Thymus (tissue), 11 donors: Measurements from ENCODE around the gene PLXND1. TPM values are rescaled to one million over a fixed set of nuclear protein-coding genes. Genes with fewer than 3 reads are reported as not detected.
A peak's percentile ranks its signal among the peaks of the same experiment; 100 is the strongest.

Experiments used
- DNase-seq, 9 donors: peaks; one replicate each; pipeline ENCODE4 v3.0.0-alpha.2; 2013; ENCODE audit warnings: low spot score in 9 of 9, low read depth in 6 of 9, missing footprints in 1 of 9
- H3K27ac ChIP-seq, 2 donors: one replicate each; pipeline ENCODE4 v1.5.1; 2013; ENCODE audit warnings: control low read depth in 1 of 2, low read depth in 1 of 2, low read length in 1 of 2, mild to moderate bottlenecking in 1 of 2, moderate library complexity in 1 of 2
- H3K27me3 ChIP-seq, 2 donors: one replicate each; pipeline ENCODE4 v1.5.1; 2013; ENCODE audit warnings: low read length in 1 of 2; ENCODE audit not compliant: control insufficient read depth in 2 of 2, insufficient read depth in 1 of 2
- H3K36me3 ChIP-seq, 2 donors: one replicate each; pipeline ENCODE4 v1.5.1; 2013; ENCODE audit warnings: low read length in 1 of 2, mild to moderate bottlenecking in 1 of 2, moderate library complexity in 1 of 2; ENCODE audit not compliant: control insufficient read depth in 2 of 2, insufficient read depth in 2 of 2
- H3K4me1 ChIP-seq, 2 donors: one replicate each; pipeline ENCODE4 v1.5.1; 2013; ENCODE audit warnings: low read length in 2 of 2; ENCODE audit not compliant: control insufficient read depth in 2 of 2, insufficient read depth in 2 of 2
- H3K4me3 ChIP-seq, 2 donors: one replicate each; pipeline ENCODE4 v1.5.1; 2013; ENCODE audit warnings: low read length in 2 of 2, control low read depth in 1 of 2, mild to moderate bottlenecking in 1 of 2
- H3K9me3 ChIP-seq, 2 donors: one replicate each; pipeline ENCODE4 v1.5.1; 2013; ENCODE audit warnings: low read length in 1 of 2, mild to moderate bottlenecking in 1 of 2; ENCODE audit not compliant: control insufficient read depth in 2 of 2, insufficient read depth in 1 of 2
- WGBS: extraction: QIAGEN DNeasy Blood & Tissue Kit; methylation state at CpG from one replicate; pipeline ENCODE4 v1.1.7; 2013; 5-methylcytosine and 5-hydroxymethylcytosine counted together
- polyA plus RNA-seq: library from polyadenylated mRNA; stranded (reverse); fragments of 200-250 nt; gene quantifications from one replicate; pipeline ENCODE4 v1.2.3, GENCODE V29; 2013
- total RNA-seq: library from RNA; stranded (reverse); fragments of 120-200 nt; gene quantifications from one replicate; pipeline ENCODE4 v1.2.4, GENCODE V29; 2013
- donor health status: healthy.

The PLXND1 gene
- total and polyA plus RNA-seq, 2 donors: 31.2 to 106 TPM

- Histone ChIP-seq H3K4me3 (no peak overlapping the region), H3K27me3 (peaks cover 0 to 4% of the 10 kb centered on the region in 2 donors), H3K27ac (peak overlapping the region in 1 of 2 donors; percentile 21), H3K9me3 (peaks cover 0 to under 1% of the 10 kb centered on the region in 2 donors), H3K4me1 (peaks cover 53 to 97% of the 10 kb centered on the region in 2 donors), H3K36me3 (peaks cover 6 to 12% of the 10 kb centered on the region in 2 donors)
- 38% methylated on average over 5 of the region's 5 CpGs for WGBS
- peak in 1 of 9 donors; percentile 38 for DNase-seq
These were observed 6.9 kb downstream of the PLXND1 start for GRCh38 chr3:129599607-129600006.

- H3K4me1 ChIP-seq: peaks cover 55 to 97% of the 10 kb centered on the region in 2 donors
- WGBS: 95% methylated on average over 19 of the region's 19 CpGs
- no peaks in the 10 kb centered on the region for H3K9me3 ChIP-seq
- H3K27ac ChIP-seq: no peak overlapping the region
- H3K4me3 ChIP-seq: no peak overlapping the region
- peaks cover 6 to 12% of the 10 kb centered on the region in 2 donors for H3K36me3 ChIP-seq
- peaks cover 0 to 2% of the 10 kb centered on the region in 2 donors for H3K27me3 ChIP-seq
- no peak for DNase-seq
These were observed 7.4 kb downstream of the PLXND1 start for GRCh38 chr3:129599073-129599472.

- no peak overlapping the region for H3K4me3 ChIP-seq
- H3K4me1 ChIP-seq: peaks cover 57 to 97% of the 10 kb centered on the region in 2 donors
- no peak for DNase-seq
- 91% methylated on average over 11 of the region's 11 CpGs for WGBS
- no peak overlapping the region for H3K27ac ChIP-seq
- H3K27me3 ChIP-seq: peaks cover 0 to 2% of the 10 kb centered on the region in 2 donors
- H3K36me3 ChIP-seq: peaks cover 6 to 9% of the 10 kb centered on the region in 2 donors
- no peaks in the 10 kb centered on the region for H3K9me3 ChIP-seq
These were observed 8.0 kb downstream of the PLXND1 start for GRCh38 chr3:129598484-129598883.

- 90% methylated on average over 5 of the region's 5 CpGs for WGBS
- Histone ChIP-seq H3K4me1 (peaks cover 57 to 97% of the 10 kb centered on the region in 2 donors), H3K27me3 (peaks cover 0 to 2% of the 10 kb centered on the region in 2 donors), H3K27ac (no peak overlapping the region), H3K4me3 (no peak overlapping the region), H3K36me3 (peaks cover 5 to 7% of the 10 kb centered on the region in 2 donors), H3K9me3 (no peaks in the 10 kb centered on the region)
- no peak for DNase-seq
These were observed 8.5 kb downstream of the PLXND1 start for GRCh38 chr3:129598000-129598381.

- Histone ChIP-seq H3K27me3 (peaks cover 0 to 2% of the 10 kb centered on the region in 2 donors), H3K9me3 (no peaks in the 10 kb centered on the region), H3K27ac (peak overlapping the region; percentile 33 to 82), H3K4me3 (no peak overlapping the region), H3K36me3 (peaks cover 0 to 7% of the 10 kb centered on the region in 2 donors), H3K4me1 (peaks cover 55 to 97% of the 10 kb centered on the region in 2 donors)
- WGBS: 63% methylated on average over 31 of the region's 31 CpGs
- no peak for DNase-seq
These were observed 9.1 kb downstream of the PLXND1 start for GRCh38 chr3:129597087-129597999.

GRCh38 chr3:129596194-129597086 is 10.0 kb downstream of the PLXND1 start:
- H3K36me3 ChIP-seq: peaks cover 0 to 7% of the 10 kb centered on the region in 2 donors
- 78% methylated on average over 27 of the region's 27 CpGs for WGBS
- H3K9me3 ChIP-seq: no peaks in the 10 kb centered on the region
- H3K27me3 ChIP-seq: no peaks in the 10 kb centered on the region
- H3K4me1 ChIP-seq: peaks cover 62 to 99% of the 10 kb centered on the region in 2 donors
- H3K27ac ChIP-seq: peak overlapping the region in 1 of 2 donors; percentile 82
- H3K4me3 ChIP-seq: no peak overlapping the region
- peak in 4 of 9 donors; percentile 56 to 84 (median 67) for DNase-seq

- Histone ChIP-seq H3K27me3 (no peaks in the 10 kb centered on the region), H3K36me3 (peaks cover 5 to 11% of the 10 kb centered on the region in 2 donors), H3K4me3 (no peak overlapping the region), H3K27ac (peak overlapping the region in 1 of 2 donors; percentile 82), H3K4me1 (peaks cover 60 to 99% of the 10 kb centered on the region in 2 donors), H3K9me3 (no peaks in the 10 kb centered on the region)
- no peak for DNase-seq
- WGBS: 82% methylated on average over 10 of the region's 10 CpGs
These were observed 10.8 kb downstream of the PLXND1 start for GRCh38 chr3:129595544-129596193.

GRCh38 chr3:129594907-129595390 is 11.5 kb downstream of the PLXND1 start:
- Histone ChIP-seq H3K27me3 (no peaks in the 10 kb centered on the region), H3K36me3 (peaks cover 5 to 16% of the 10 kb centered on the region in 2 donors), H3K4me1 (peaks cover 53 to 99% of the 10 kb centered on the region in 2 donors), H3K9me3 (no peaks in the 10 kb centered on the region), H3K27ac (peak overlapping the region in 1 of 2 donors; percentile 94), H3K4me3 (no peak overlapping the region)
- 93% methylated on average over 6 of the region's 6 CpGs for WGBS
- DNase-seq: no peak
